Measurements from ENCODE around the gene EMILIN1. TPM values are rescaled to one million over a fixed set of nuclear protein-coding genes. Genes with fewer than 3 reads are reported as not detected.

Gene EMILIN1
- total and polyA plus RNA-seq, 2 of the 8 experiments (the other 6 are each of a cell fraction or from before 2014, with no cell fraction given): 1.9 to 3.0 TPM

- no peak within 1 kb of the TSS for H3K4ac ChIP-seq (replicated peaks; ENCODE audit: insufficient read length, low read depth, low read length)
- ChIA-PET POLR2A (ENCODE audit: partially characterized antibody) (interaction anchor here (0.6 to 2.7 kb wide), 11 partner anchors 8 to 125 kb away, joined by 3 to 24 read pairs (median 3); partner anchors contain the start of genes OST4 and PREB), CTCF (ENCODE audit: partially characterized antibody) (interaction anchor here (0.7 to 3.8 kb wide), 17 partner anchors 10 to 178 kb away, joined by 3 to 38 read pairs (median 3); partner anchors contain the start of gene PREB)
- H2BK120ac ChIP-seq (replicated peaks; ENCODE audit: low read depth, low read length): peak within 1 kb of the TSS; percentile 44
- FAIRE-seq: no peak
- no peak within 1 kb of the TSS for H3K9ac ChIP-seq (replicated peaks in 1 of 4; ENCODE audit: extremely low read depth in 1 of 4, low read depth in 3 of 4, low read length in 3 of 4)
- no peaks in the 10 kb centered on the region for H3K9me3 ChIP-seq (ENCODE audit: insufficient read depth in 2 of 2, low read depth in 1 of 2, low read length in 1 of 2)
- H3K14ac ChIP-seq (ENCODE audit: insufficient read length): no peak within 1 kb of the TSS
- H3K4me2 ChIP-seq (ENCODE audit: insufficient read depth in 1 of 2, low read depth in 2 of 2, low read length in 2 of 2): peak within 1 kb of the TSS; percentile 55 to 87
- H3K79me1 ChIP-seq (ENCODE audit: low read depth, low read length): no peaks in the 10 kb centered on the region
- H4K8ac ChIP-seq (ENCODE audit: extremely low read depth, insufficient read depth, low read length): peak within 1 kb of the TSS; percentile 90
- no peak within 1 kb of the TSS for H4K91ac ChIP-seq (replicated peaks; ENCODE audit: insufficient read length, low read length)
- DNase-seq (ENCODE audit: low read depth in 1 of 2, low spot score in 2 of 2): peak in 1 of 2 experiments; percentile 85
- peak within 1 kb of the TSS; percentile 9; the same call in 1 of the 2 replicates for H2BK15ac ChIP-seq (ENCODE audit: low read length)
- no peaks in the 10 kb centered on the region for H4K20me1 ChIP-seq (replicated peaks in 1 of 2; ENCODE audit: control insufficient read depth in 1 of 2, insufficient read depth in 2 of 2, low read length in 2 of 2)
- H3K56ac ChIP-seq (replicated peaks; ENCODE audit: insufficient read length, low read depth, low read length): no peak within 1 kb of the TSS
- no peak within 1 kb of the TSS for H2BK5ac ChIP-seq (ENCODE audit: low read depth, low read length)
- H3K36me3 ChIP-seq (ENCODE audit: control insufficient read depth in 2 of 4, insufficient read depth in 4 of 4, low read length in 3 of 4): no peaks in the 10 kb centered on the region
- no peaks in the 10 kb centered on the region for H3K79me2 ChIP-seq (ENCODE audit: control insufficient read depth in 1 of 2, insufficient read depth in 2 of 2, low read length in 2 of 2)
- H2BK12ac ChIP-seq (ENCODE audit: low read depth, low read length): peak within 1 kb of the TSS; percentile 20; the same call in 1 of the 2 replicates
- peak within 1 kb of the TSS; percentile 33 to 68 (median 65) for H3K4me3 ChIP-seq (ENCODE audit: extremely low read depth in 1 of 4, insufficient read depth in 2 of 4, low read depth in 3 of 4, low read length in 4 of 4)
- peaks cover 11% of the 10 kb centered on the region for H3K23me2 ChIP-seq (ENCODE audit: low read depth, low read length)
- peak within 1 kb of the TSS; percentile 4; the same call in 1 of the 2 replicates for H3K18ac ChIP-seq (ENCODE audit: extremely low read depth, low read length)
- peaks cover 8 to 51% (median 38%) of the 10 kb centered on the region in 4 experiments for H3K27me3 ChIP-seq (replicated peaks in 1 of 4; ENCODE audit: control insufficient read depth in 3 of 4, extremely low read depth in 1 of 4, insufficient read depth in 3 of 4, low read length in 3 of 4)
- no peak within 1 kb of the TSS for H3K23ac ChIP-seq (ENCODE audit: insufficient read length)
- peaks cover 0 to 15% (median 9%) of the 10 kb centered on the region in 4 experiments; a peak in 6 of 7 replicates for H3K4me1 ChIP-seq (replicated peaks in 1 of 4; ENCODE audit: control insufficient read depth in 3 of 4, insufficient read depth in 4 of 4, low read length in 3 of 4)
- no peak within 1 kb of the TSS for H2AK5ac ChIP-seq (ENCODE audit: low read depth, low read length)
- peak within 1 kb of the TSS; percentile 99 for H2AFZ ChIP-seq (ENCODE audit: low read length)
- WGBS, 2 experiments (ENCODE audit: extremely low coverage in 1 of 2, insufficient coverage in 1 of 2, insufficient read length in 1 of 2, insufficient replicate concordance in 2 of 2, low coverage in 1 of 2, low lambda C conversion rate in 2 of 2, missing lambda C conversion rate in 1 of 2): 12% methylated on average over 37 of the region's 47 CpGs; no CpG with 5 or more reads in 1 of the 2 experiments
- H4K5ac ChIP-seq (ENCODE audit: insufficient read length, low read depth, low read length): peak within 1 kb of the TSS; percentile 46
- H2BK20ac ChIP-seq (ENCODE audit: low read length): peak within 1 kb of the TSS; percentile 64; the same call in 1 of the 2 replicates
- H3K27ac ChIP-seq (ENCODE audit: low read depth, low read length): no peak within 1 kb of the TSS
- TF ChIP-seq CREB1 (IDR thresholded peaks at IDR 0.05): 0 out of 2 replicates have a peak, but pooled peaks have one; percentile 2
- no peak for TF ChIP-seq HDAC6 (IDR thresholded peaks at IDR 0.05; ENCODE audit: low read depth, low read length)
- TF ChIP-seq RBBP5 (IDR thresholded peaks at IDR 0.05; ENCODE audit: borderline replicate concordance, low read depth, low read length): peak; percentile 56; the same call in 1 of the 2 replicates
- 0 out of 4 replicates have a peak, but pooled peaks of 1 of the 2 experiments have one; percentile 34 for TF ChIP-seq SIN3A (conservative IDR thresholded peaks at IDR 0.05 in 1 of 2, IDR thresholded peaks at IDR 0.05 in 1 of 2; ENCODE audit: low read depth in 1 of 2, low read length in 2 of 2)
- TF ChIP-seq YY1 (IDR thresholded peaks at IDR 0.05; ENCODE audit: low read depth, low read length): peak; percentile 91
- no peak for TF ChIP-seq POU5F1 (IDR thresholded peaks at IDR 0.05; ENCODE audit: low read depth, low read length)
- peak in 1 of 2 experiments; percentile 72; a peak in 2 of 3 replicates for TF ChIP-seq POLR2A (IDR thresholded peaks at IDR 0.05; ENCODE audit: control extremely low read depth in 1 of 2, low read depth in 2 of 2, low read length in 2 of 2)
- 0 out of 2 replicates have a peak, but pooled peaks have one; percentile 15 for TF ChIP-seq E2F6 (IDR thresholded peaks at IDR 0.05)
- no peak for TF ChIP-seq SAP30 (IDR thresholded peaks at IDR 0.05; ENCODE audit: insufficient read depth, insufficient replicate concordance, low read length)
- TF ChIP-seq POLR2AphosphoS5 (IDR thresholded peaks at IDR 0.05; ENCODE audit: low read depth, low read length): no peak
Measured at GRCh38 chr2:27123302-27124150, 45.1 kb downstream of the EMILIN1 start, which contains the start of gene ABHD1. Gene ABHD1, plus strand, starts transcription at chr2:27123815. Its CDS starts 134 bp downstream, at chr2:27123949.

Data from H1 (cell line).